NT2/D1 (cell line): ENCODE data around the gene ARPC5.

ENCODE experiments used
- SUZ12 ChIP-seq: IDR thresholded peaks from 2 replicates; pipeline ENCODE4 v1.6.1; 2011; ENCODE audit not compliant: insufficient read length, insufficient read depth; ENCODE audit errors: extremely low read depth
- YY1 ChIP-seq: IDR thresholded peaks from 2 replicates; pipeline ENCODE4 v1.6.1; 2011; ENCODE audit not compliant: insufficient read length, insufficient read depth
- ZNF274 ChIP-seq: IDR thresholded peaks from 2 replicates; pipeline ENCODE4 v1.6.1; 2011; ENCODE audit warnings: mild to moderate bottlenecking, low read depth, low read length

DNA sequence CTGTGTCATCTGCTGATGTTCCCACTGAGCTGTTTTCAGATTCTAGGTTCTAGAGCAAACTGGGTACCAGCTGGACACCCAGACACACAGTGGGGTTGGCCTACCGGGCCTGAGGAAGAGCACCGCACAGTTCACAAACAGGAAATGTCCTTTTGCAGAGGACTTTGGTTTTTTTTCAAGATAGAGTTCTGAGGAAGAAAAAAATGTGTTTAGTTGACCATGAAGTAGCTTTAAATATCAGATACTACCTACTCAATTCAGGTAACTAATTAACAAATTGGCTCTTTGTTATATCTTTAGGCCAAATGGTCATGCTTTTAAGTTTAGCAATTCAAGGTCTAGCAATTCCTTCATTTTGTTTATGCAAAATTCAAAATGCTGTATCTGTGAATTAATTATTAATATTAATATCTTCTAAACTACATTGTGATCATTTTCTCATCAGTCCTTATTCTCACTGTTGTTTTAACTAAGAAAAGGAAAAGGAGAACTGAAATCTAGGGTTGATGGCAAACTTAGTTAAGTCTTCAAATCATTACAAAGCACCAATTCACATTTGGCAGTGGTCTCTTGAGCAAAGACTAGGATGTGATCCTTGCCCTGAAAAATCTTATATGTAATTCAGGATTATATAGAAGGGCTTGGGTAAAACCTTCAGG lies 28.1 kb downstream of the ARPC5 start:
- TF ChIP-seq SUZ12 (no peak), ZNF274 (no peak), YY1 (no peak)
